B cell (primary cell): ENCODE measurements around the gene THAP4. TPM values are rescaled to one million over a fixed set of nuclear protein-coding genes. Genes with fewer than 3 reads are reported as not detected.

Experiments used
- ATAC-seq: fragments of 200-7000 bp; cut with Tn5 transposase; one replicate; pipeline ENCODE4 v1.10.0; 2021; ENCODE audit warnings: low read depth, mild to moderate bottlenecking, moderate number of reproducible peaks, moderate library complexity
- CTCF ChIA-PET: fragments of 350-600 bp; sonication (Branson Sonifier 250); formaldehyde crosslinking; loops from one replicate; lab custom pipeline; 2021; ENCODE audit warnings: antibody characterized with exemption, inconsistent platforms; lab: Charles Lee
- POLR2A ChIA-PET: fragments of 350-600 bp; sonication (Branson Sonifier 250); formaldehyde crosslinking; loops from one replicate; lab custom pipeline; 2021; ENCODE audit warnings: antibody characterized with exemption; lab: Charles Lee
- DNase-seq: peaks from one replicate; pipeline ENCODE4 v3.0.0; 2013
- H2AFZ ChIP-seq: 2 replicates; pipeline ENCODE4 v1.6.1; 2012; ENCODE audit warnings: mild to moderate bottlenecking, low read depth, low read length; ENCODE audit not compliant: insufficient read depth, poor library complexity, severe bottlenecking
- H3K27ac ChIP-seq, 2 donors: 1 replicate in 1 of 2; 2 replicates in 1 of 2; pipeline ENCODE4 v1.5.1; 2012 to 2013; ENCODE audit warnings: low read length in 2 of 2, mild to moderate bottlenecking in 2 of 2, moderate library complexity in 1 of 2
- H3K27me3 ChIP-seq, 4 experiments: fragments of 200-600 bp in 1 of 4; sonication (generic) in 1 of 4; replicated peaks in 1 of 4; 1 replicate in 2 of 4; 2 replicates in 2 of 4; pipeline versions ENCODE4 v1.6.1 to v1.7.0; 2013 to 2016; ENCODE audit warnings: low read length in 3 of 4, mild to moderate bottlenecking in 2 of 4, mixed read lengths in 1 of 4, moderate library complexity in 1 of 4; ENCODE audit not compliant: insufficient read depth in 4 of 4, control insufficient read depth in 3 of 4; ENCODE audit errors: control extremely low read depth in 1 of 4
- H3K36me3 ChIP-seq, 2 experiments: replicated peaks in 1 of 2; 1 replicate in 1 of 2; 2 replicates in 1 of 2; pipeline versions ENCODE4 v1.6.1 to v1.7.1; 2013; ENCODE audit warnings: low read length in 1 of 2; ENCODE audit not compliant: insufficient read depth in 2 of 2, control insufficient read depth in 1 of 2; ENCODE audit errors: control extremely low read depth in 1 of 2, extremely low read depth in 1 of 2
- H3K4me1 ChIP-seq, 2 donors: fragments of 200-600 bp in 1 of 2; sonication (generic) in 1 of 2; 1 replicate in 1 of 2; 2 replicates in 1 of 2; pipeline versions ENCODE4 v1.5.1 to v1.6.1; 2013 to 2017; ENCODE audit warnings: low read length in 2 of 2; ENCODE audit not compliant: control insufficient read depth in 2 of 2, insufficient read depth in 2 of 2
- H3K4me2 ChIP-seq: replicated peaks from 2 replicates; pipeline ENCODE3; 2012; ENCODE audit warnings: mild to moderate bottlenecking, low read depth, low read length; ENCODE audit not compliant: poor library complexity, severe bottlenecking
- H3K4me3 ChIP-seq, 5 experiments: fragments of 200-600 bp in 1 of 5; sonication (generic) in 1 of 5; 1 replicate in 3 of 5; 2 replicates in 2 of 5; pipeline versions ENCODE4 v1.5.1 to v1.7.0; 2011 to 2016; ENCODE audit warnings: low read length in 4 of 5, mild to moderate bottlenecking in 4 of 5, low read depth in 2 of 5, control low read depth in 1 of 5, moderate library complexity in 1 of 5; ENCODE audit not compliant: insufficient read depth in 1 of 5; ENCODE audit errors: control extremely low read depth in 1 of 5, extremely low read depth in 1 of 5
- H3K79me2 ChIP-seq: fragments of 200-600 bp; sonication (generic); one replicate; pipeline ENCODE4 v1.6.0; 2016; ENCODE audit warnings: low read length; ENCODE audit not compliant: control insufficient read depth, insufficient read depth
- H3K9ac ChIP-seq: fragments of 200-600 bp; sonication (generic); 2 replicates; pipeline ENCODE4 v1.6.1; 2017; ENCODE audit warnings: mild to moderate bottlenecking, low read length, moderate library complexity
- H3K9me3 ChIP-seq, 3 donors: one replicate each; pipeline versions ENCODE4 v1.6.1 to v1.7.1; 2013; ENCODE audit warnings: low read length in 2 of 3; ENCODE audit not compliant: control insufficient read depth in 2 of 3, insufficient read depth in 1 of 3; ENCODE audit errors: control extremely low read depth in 1 of 3
- H4K20me1 ChIP-seq: 2 replicates; pipeline ENCODE4 v1.6.0; 2012; ENCODE audit warnings: mild to moderate bottlenecking, low read length; ENCODE audit not compliant: insufficient read depth, control insufficient read depth, poor library complexity, severe bottlenecking
- H3K27ac Mint-ChIP-seq: one replicate; pipeline ENCODE4 v1.8.0; 2021; ENCODE audit warnings: mixed read lengths
- H3K27me3 Mint-ChIP-seq: one replicate; pipeline ENCODE4 v1.8.0; 2021; ENCODE audit warnings: mixed read lengths
- H3K4me1 Mint-ChIP-seq: one replicate; pipeline ENCODE4 v1.8.0; 2021; ENCODE audit warnings: mixed read lengths
- H3K4me3 Mint-ChIP-seq: one replicate; pipeline ENCODE4 v1.8.0; 2021; ENCODE audit warnings: mixed read lengths
- H3K9me3 Mint-ChIP-seq: one replicate; pipeline ENCODE4 v1.8.0; 2022; ENCODE audit warnings: mixed read lengths; ENCODE audit not compliant: insufficient read depth
- EZH2 ChIP-seq: IDR thresholded peaks from 2 replicates; pipeline ENCODE4 v1.6.1; 2012; ENCODE audit warnings: borderline replicate concordance, low read depth, mild to moderate bottlenecking, moderate library complexity, low read length; ENCODE audit not compliant: insufficient read depth, poor library complexity, severe bottlenecking
- WGBS: methylation state at CpG from one replicate; pipeline ENCODE4 v1.1.5; 2013; ENCODE audit warnings: missing lambda C conversion rate; ENCODE audit not compliant: insufficient coverage; 5-methylcytosine and 5-hydroxymethylcytosine counted together
- intact Hi-C: fragments of 100-400 bp; cut with micrococcal nuclease; formaldehyde crosslinking; loops from one replicate; pipeline ENCODE4 v1.10.0; 2022
- polyA plus RNA-seq: library from polyadenylated mRNA; depleted of rRNA; stranded (reverse); fragments of >200 nt; gene quantifications from 2 replicates; pipeline ENCODE4 v1.2.3, GENCODE V29; 2012
- total RNA-seq, 2 donors: library from RNA; stranded (reverse); fragments of 120-200 nt in 1 of 2; gene quantifications; 1 replicate in 1 of 2; 2 replicates in 1 of 2; pipeline versions ENCODE4 v1.2.3 to v1.2.4, GENCODE V29; 2013 to 2022
- TF ChIP-seq, protein P1 (sequence below): fragments of 200-600 bp; IDR thresholded peaks from one replicate; pipeline ENCODE4 v1.8.0; 2022; ENCODE audit warnings: antibody characterized with exemption, mild to moderate bottlenecking

Gene THAP4
- total and polyA plus RNA-seq, 2 donors (not counting 1 experiment from before 2014, with no cell fraction given), result 26.5 to 41.0 TPM

DNA sequence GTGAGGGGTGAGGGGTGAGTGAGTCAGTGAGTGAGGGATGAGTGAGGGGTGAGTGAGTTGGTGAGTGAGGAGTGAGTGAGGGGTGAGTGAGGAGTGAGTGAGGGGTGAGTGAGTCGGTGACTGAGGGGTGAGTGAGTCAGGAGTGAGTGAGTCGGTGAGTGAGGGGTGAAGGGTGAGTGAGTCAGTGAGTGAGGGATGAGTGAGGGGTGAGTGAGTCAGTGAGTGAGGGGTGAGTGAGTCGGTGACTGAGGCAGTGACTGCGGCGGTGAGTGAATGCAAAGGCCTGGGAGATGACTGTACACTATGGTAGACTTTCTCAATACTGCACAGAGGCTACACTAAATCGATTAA lies 16.6 kb downstream of the THAP4 start:
- TF ChIP-seq, protein P1, sequence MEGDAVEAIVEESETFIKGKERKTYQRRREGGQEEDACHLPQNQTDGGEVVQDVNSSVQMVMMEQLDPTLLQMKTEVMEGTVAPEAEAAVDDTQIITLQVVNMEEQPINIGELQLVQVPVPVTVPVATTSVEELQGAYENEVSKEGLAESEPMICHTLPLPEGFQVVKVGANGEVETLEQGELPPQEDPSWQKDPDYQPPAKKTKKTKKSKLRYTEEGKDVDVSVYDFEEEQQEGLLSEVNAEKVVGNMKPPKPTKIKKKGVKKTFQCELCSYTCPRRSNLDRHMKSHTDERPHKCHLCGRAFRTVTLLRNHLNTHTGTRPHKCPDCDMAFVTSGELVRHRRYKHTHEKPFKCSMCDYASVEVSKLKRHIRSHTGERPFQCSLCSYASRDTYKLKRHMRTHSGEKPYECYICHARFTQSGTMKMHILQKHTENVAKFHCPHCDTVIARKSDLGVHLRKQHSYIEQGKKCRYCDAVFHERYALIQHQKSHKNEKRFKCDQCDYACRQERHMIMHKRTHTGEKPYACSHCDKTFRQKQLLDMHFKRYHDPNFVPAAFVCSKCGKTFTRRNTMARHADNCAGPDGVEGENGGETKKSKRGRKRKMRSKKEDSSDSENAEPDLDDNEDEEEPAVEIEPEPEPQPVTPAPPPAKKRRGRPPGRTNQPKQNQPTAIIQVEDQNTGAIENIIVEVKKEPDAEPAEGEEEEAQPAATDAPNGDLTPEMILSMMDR, result no peak
- no peak for TF ChIP-seq EZH2
- no peak overlapping the region for H3K4me3 ChIP-seq
- no peak for DNase-seq
- H3K27ac ChIP-seq, result no peak overlapping the region
- H3K27me3 ChIP-seq, result no peaks in the 10 kb centered on the region
- H4K20me1 ChIP-seq, result no peaks in the 10 kb centered on the region
- ATAC-seq, result no peak
- H3K4me1 ChIP-seq, result peaks cover 15 to 18% of the 10 kb centered on the region in 2 donors
- no peak overlapping the region for H2AFZ ChIP-seq
- H3K4me3 Mint-ChIP-seq, result no peak overlapping the region
- no peak overlapping the region for H3K4me2 ChIP-seq
- intact Hi-C loops, result no loop called here
- H3K9me3 Mint-ChIP-seq, result no peaks in the 10 kb centered on the region
- H3K27me3 Mint-ChIP-seq, result no peaks in the 10 kb centered on the region
- no peaks in the 10 kb centered on the region for H3K9me3 ChIP-seq
- no peaks in the 10 kb centered on the region for H3K36me3 ChIP-seq
- H3K79me2 ChIP-seq, result peaks cover 93% of the 10 kb centered on the region
- peaks cover 20% of the 10 kb centered on the region for H3K4me1 Mint-ChIP-seq
- no peak overlapping the region for H3K9ac ChIP-seq
- H3K27ac Mint-ChIP-seq, result no peak overlapping the region
- ChIA-PET CTCF (no interaction called here), POLR2A (no interaction called here)
- WGBS, result 81% methylated on average over 4 of the region's 6 CpGs

DNA sequence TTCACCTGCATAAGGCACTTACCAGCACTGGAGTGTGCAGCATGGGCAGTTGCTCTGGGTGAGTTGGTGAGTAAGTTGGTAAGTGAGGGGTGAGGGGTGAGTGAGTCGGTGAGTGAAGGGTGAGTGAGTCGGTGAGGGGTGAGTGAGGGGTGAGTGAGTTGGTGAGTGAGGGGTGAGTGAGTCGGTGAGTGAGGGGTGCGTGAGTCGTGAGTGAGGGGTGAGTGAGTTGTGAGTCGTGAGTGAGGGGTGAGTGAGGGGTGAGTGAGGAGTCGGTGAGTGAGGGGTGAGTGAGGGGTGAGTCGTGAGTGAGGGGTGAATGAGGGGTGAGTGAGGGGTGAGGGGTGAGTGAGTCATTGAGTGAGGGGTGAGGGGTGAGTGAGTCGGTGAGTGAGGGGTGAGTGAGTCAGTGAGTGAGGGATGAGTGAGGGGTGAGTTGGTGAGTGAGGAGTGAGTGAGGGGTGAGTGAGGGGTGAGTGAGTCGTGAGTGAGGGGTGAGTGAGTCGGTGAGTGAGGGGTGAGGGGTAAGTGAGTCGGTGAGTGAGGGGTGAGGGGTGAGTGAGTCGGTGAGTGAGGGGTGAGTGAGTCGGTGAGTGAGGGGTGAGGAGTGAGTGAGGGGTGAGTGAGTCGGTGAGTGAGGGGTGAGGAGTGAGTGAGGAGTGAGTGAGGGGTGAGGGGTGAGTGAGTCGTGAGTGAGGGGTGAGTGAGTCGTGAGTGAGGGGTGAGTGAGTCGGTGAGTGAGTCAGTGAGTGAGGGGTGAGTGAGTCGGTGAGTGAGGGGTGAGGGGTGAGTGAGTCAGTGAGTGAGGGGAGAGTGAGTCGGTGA lies 17.1 kb downstream of the THAP4 start:
- no peak overlapping the region for H3K27ac ChIP-seq
- H3K9me3 ChIP-seq, result no peaks in the 10 kb centered on the region
- no peak overlapping the region for H3K4me3 ChIP-seq
- no peak overlapping the region for H3K27ac Mint-ChIP-seq
- no peaks in the 10 kb centered on the region for H3K9me3 Mint-ChIP-seq
- H3K4me2 ChIP-seq, result no peak overlapping the region
- ChIA-PET POLR2A (no interaction called here), CTCF (no interaction called here)
- H3K27me3 ChIP-seq, result no peaks in the 10 kb centered on the region
- peaks cover 92% of the 10 kb centered on the region for H3K79me2 ChIP-seq
- H2AFZ ChIP-seq, result no peak overlapping the region
- peaks cover 15 to 18% of the 10 kb centered on the region in 2 donors for H3K4me1 ChIP-seq
- no peak overlapping the region for H3K9ac ChIP-seq
- WGBS, result 94% methylated on average over 20 of the region's 20 CpGs
- no peak for DNase-seq
- peaks cover 22% of the 10 kb centered on the region for H3K4me1 Mint-ChIP-seq
- H3K27me3 Mint-ChIP-seq, result no peaks in the 10 kb centered on the region
- TF ChIP-seq EZH2, result no peak
- no peaks in the 10 kb centered on the region for H3K36me3 ChIP-seq
- no peak for ATAC-seq
- intact Hi-C loops, result no loop called here
- H3K4me3 Mint-ChIP-seq, result no peak overlapping the region
- H4K20me1 ChIP-seq, result no peaks in the 10 kb centered on the region
